ENCODE data around the gene SIRPB2.
"Not testable (repeated sequence)": the region's sequence is repeated elsewhere in the genome, so short reads cannot be mapped to it uniquely, and the experiment has no call there.

Gene SIRPB2

GRCh38 chr20:1499528-1500420 is 8.6 kb upstream of the SIRPB2 start:
- DNase-seq (ENCODE audit: low read depth in 3 of 3), result no peak

GRCh38 chr20:1497371-1497770 is 6.2 kb upstream of the SIRPB2 start:
- not testable (repeated sequence) for DNase-seq (ENCODE audit: low read depth in 3 of 3)

GRCh38 chr20:1496930-1497329 is 5.7 kb upstream of the SIRPB2 start:
- DNase-seq (ENCODE audit: low read depth in 3 of 3), result no peak

GRCh38 chr20:1494436-1494835 is 3.2 kb upstream of the SIRPB2 start:
- DNase-seq (ENCODE audit: low read depth in 3 of 3), result no peak

- no peak for DNase-seq (ENCODE audit: low read depth in 3 of 3)
Measured at GRCh38 chr20:1493536-1493935, 2.3 kb upstream of the SIRPB2 start.

- DNase-seq (ENCODE audit: low read depth in 3 of 3), result no peak
Measured at GRCh38 chr20:1491860-1492642, 831 bp upstream of the SIRPB2 start.

GRCh38 chr20:1490643-1491195 is 501 bp downstream of the SIRPB2 start:
- DNase-seq (ENCODE audit: low read depth in 3 of 3), result no peak

GRCh38 chr20:1489764-1490436 is 1.3 kb downstream of the SIRPB2 start:
- DNase-seq (ENCODE audit: low read depth in 3 of 3), result no peak

- DNase-seq (ENCODE audit: low read depth in 3 of 3), result no peak
Measured at GRCh38 chr20:1489325-1489724, 1.9 kb downstream of the SIRPB2 start.

- no peak for DNase-seq (ENCODE audit: low read depth in 3 of 3)
Measured at GRCh38 chr20:1486566-1486965, 4.7 kb downstream of the SIRPB2 start.

GRCh38 chr20:1484438-1485116 is 6.6 kb downstream of the SIRPB2 start:
- no peak for DNase-seq (ENCODE audit: low read depth in 3 of 3)

- no peak for DNase-seq (ENCODE audit: low read depth in 3 of 3)
Measured at GRCh38 chr20:1479831-1480595, 11.2 kb downstream of the SIRPB2 start.

- DNase-seq (ENCODE audit: low read depth in 3 of 3), result no peak
Measured at GRCh38 chr20:1478566-1478965, 12.7 kb downstream of the SIRPB2 start.

GRCh38 chr20:1477896-1478490 is 13.2 kb downstream of the SIRPB2 start:
- no peak for DNase-seq (ENCODE audit: low read depth in 3 of 3)

- DNase-seq (ENCODE audit: low read depth in 3 of 3), result no peak
Measured at GRCh38 chr20:1474817-1475603, 16.2 kb downstream of the SIRPB2 start.

- DNase-seq (ENCODE audit: low read depth in 3 of 3), result no peak
Measured at GRCh38 chr20:1474325-1474724, 16.9 kb downstream of the SIRPB2 start.

- no peak for DNase-seq (ENCODE audit: low read depth in 3 of 3)
Measured at GRCh38 chr20:1473246-1474220, 17.7 kb downstream of the SIRPB2 start.

GRCh38 chr20:1472556-1473245 is 18.5 kb downstream of the SIRPB2 start:
- no peak for DNase-seq (ENCODE audit: low read depth in 3 of 3)
